GM12878 (cell line): ENCODE results near the gene MTMR3. TPM values are rescaled to one million over a fixed set of nuclear protein-coding genes. Genes with fewer than 3 reads are reported as not detected.

Experiments used
- ATAC-seq: fragments of 200-7000 bp; cut with Tn5 transposase; 3 replicates; pipeline ENCODE4 v1.9.1; 2020; ENCODE audit warnings: mild to moderate bottlenecking, moderate library complexity
- BruUV-seq: library from RNA; stranded (reverse); fragments of 400-500 nt; replicated peaks from 2 replicates; lab custom pipeline; 2021; lab: Mats Ljungman, UMichigan
- CTCF ChIA-PET: fragments of 300-600 bp; sonication (Branson Sonifier 250); formaldehyde crosslinking; extraction: SDS; loops from one replicate; lab custom pipeline; 2021; ENCODE audit warnings: inconsistent platforms; lab: Yijun Ruan, JAX
- POLR2A ChIA-PET: fragments of 350-600 bp; formaldehyde crosslinking; extraction: SDS; loops from one replicate; lab custom pipeline; 2021; ENCODE audit warnings: inconsistent platforms; lab: Charles Lee
- RAD21 ChIA-PET: fragments of 300-600 bp; sonication (Branson Sonifier 250); formaldehyde crosslinking; loops from one replicate; lab custom pipeline; 2023; ENCODE audit warnings: antibody characterized with exemption; ENCODE audit not compliant: unreplicated experiment; lab: Charles Lee
- SMC1A ChIA-PET: fragments of 300-600 bp; sonication (Branson Sonifier 250); formaldehyde crosslinking; loops from one replicate; lab custom pipeline; 2023; ENCODE audit not compliant: unreplicated experiment, uncharacterized antibody; lab: Charles Lee
- DNase-seq: peaks from one replicate; pipeline ENCODE4 v3.0.0-alpha.2; 2011; ENCODE audit warnings: low read depth, low spot score
- FAIRE-seq: peaks from 3 replicates; lab custom pipeline; 2011; peaks lifted over from hg19 to GRCh38; lab: Jason Lieb, UNC
- H2AFZ ChIP-seq: 2 replicates; pipeline ENCODE4 v1.6.0; 2011; ENCODE audit warnings: low read depth, low read length, control low read depth; ENCODE audit not compliant: control insufficient read depth
- H3K27ac ChIP-seq: 2 replicates; pipeline ENCODE4 v1.5.1; 2011; ENCODE audit warnings: control low read depth; ENCODE audit not compliant: control insufficient read depth, insufficient read depth
- H3K27me3 ChIP-seq, 2 experiments: replicated peaks in 1 of 2; 2 replicates each; pipeline versions ENCODE4 v1.6.0 to v1.6.1; 2011; ENCODE audit warnings: low read length in 1 of 2; ENCODE audit not compliant: control insufficient read depth in 2 of 2, insufficient read depth in 2 of 2
- H3K36me3 ChIP-seq, 2 experiments: 2 replicates each; pipeline ENCODE4 v1.5.1; 2011; ENCODE audit warnings: low read length in 1 of 2; ENCODE audit not compliant: control insufficient read depth in 2 of 2, insufficient read depth in 2 of 2
- H3K4me1 ChIP-seq: 2 replicates; pipeline ENCODE4 v1.6.1; 2011; ENCODE audit warnings: mild to moderate bottlenecking, low read length, moderate library complexity, mixed read lengths; ENCODE audit not compliant: control insufficient read depth, insufficient read depth
- H3K4me2 ChIP-seq: 2 replicates; pipeline ENCODE4 v1.6.0; 2011; ENCODE audit warnings: control low read depth; ENCODE audit not compliant: control insufficient read depth, insufficient read depth
- H3K4me3 ChIP-seq: fragments of 200-600 bp; sonication (generic); 2 replicates; pipeline ENCODE4 v1.5.1; 2016
- H3K79me2 ChIP-seq: 2 replicates; pipeline ENCODE4 v1.6.0; 2011; ENCODE audit warnings: low read length; ENCODE audit not compliant: control insufficient read depth, insufficient read depth
- H3K9ac ChIP-seq: 2 replicates; pipeline ENCODE4 v1.8.0; 2011; ENCODE audit warnings: low read length, control low read depth, mixed read lengths; ENCODE audit not compliant: control insufficient read depth, insufficient read depth
- H3K9me3 ChIP-seq: replicated peaks from 3 replicates; pipeline ENCODE4 v1.5.1; 2011; ENCODE audit warnings: mild to moderate bottlenecking, low read length; ENCODE audit not compliant: control insufficient read depth, insufficient read depth
- H4K20me1 ChIP-seq: 2 replicates; pipeline ENCODE4 v1.6.0; 2011; ENCODE audit not compliant: control insufficient read depth, insufficient read depth
- CBX3 ChIP-seq: fragments of 200-600 bp; sonication (generic); IDR thresholded peaks from 2 replicates; pipeline ENCODE4 v1.6.1; 2016; ENCODE audit warnings: low read depth, borderline replicate concordance
- CHD4 ChIP-seq: fragments of 200-600 bp; sonication (generic); IDR thresholded peaks from 2 replicates; pipeline ENCODE4 v1.6.1; 2016; ENCODE audit warnings: mild to moderate bottlenecking
- CREM ChIP-seq: IDR thresholded peaks from 2 replicates; pipeline ENCODE4 v1.6.1; 2014; ENCODE audit warnings: antibody characterized with exemption, low read depth
- ETV6 ChIP-seq, 2 experiments: fragments of 450-650 bp in 1 of 2; IDR thresholded peaks in 1 of 2; conservative IDR thresholded peaks in 1 of 2; 2 replicates each; pipeline ENCODE4 v1.6.1; 2014; ENCODE audit warnings: antibody characterized with exemption in 1 of 2, borderline replicate concordance in 1 of 2, low read depth in 1 of 2, mild to moderate bottlenecking in 1 of 2, moderate library complexity in 1 of 2
- FOXK2 ChIP-seq: fragments of 450-650 bp; IDR thresholded peaks from 2 replicates; pipeline ENCODE4 v1.6.1; 2017; ENCODE audit warnings: mild to moderate bottlenecking, moderate library complexity
- HDGF ChIP-seq: fragments of 450-650 bp; IDR thresholded peaks from 2 replicates; pipeline ENCODE4 v1.6.1; 2016; ENCODE audit warnings: antibody characterized with exemption
- IRF4 ChIP-seq: IDR thresholded peaks from 2 replicates; pipeline ENCODE4 v1.6.1; 2011; ENCODE audit warnings: low read depth, low read length
- NFYA ChIP-seq: IDR thresholded peaks from 2 replicates; pipeline ENCODE4 v1.6.1; 2011; ENCODE audit warnings: low read depth, mild to moderate bottlenecking, low read length, improper control_type of control experiment, borderline replicate concordance
- NRF1 ChIP-seq: conservative IDR thresholded peaks from 2 replicates; pipeline ENCODE4 v1.6.1; 2011; ENCODE audit warnings: mild to moderate bottlenecking, low read depth, low read length, improper control_type of control experiment
- PAX5 ChIP-seq: IDR thresholded peaks from 2 replicates; pipeline ENCODE4 v1.6.1; 2011; ENCODE audit warnings: low read depth, low read length, borderline replicate concordance
- PML ChIP-seq: IDR thresholded peaks from 2 replicates; pipeline ENCODE4 v1.6.1; 2012; ENCODE audit warnings: low read length, inconsistent platforms
- STAT3 ChIP-seq: IDR thresholded peaks from 2 replicates; pipeline ENCODE4 v1.6.1; 2011; ENCODE audit warnings: low read depth, low read length, improper control_type of control experiment
- TARDBP ChIP-seq: IDR thresholded peaks from 2 replicates; pipeline ENCODE4 v1.6.1; 2016; ENCODE audit warnings: borderline replicate concordance
- WRNIP1 ChIP-seq: IDR thresholded peaks from 2 replicates; pipeline ENCODE4 v1.6.1; 2011; ENCODE audit warnings: low read depth, low read length, improper control_type of control experiment, borderline replicate concordance
- ZNF217 ChIP-seq: fragments of 450-650 bp; IDR thresholded peaks from 2 replicates; pipeline ENCODE4 v1.6.1; 2017; ENCODE audit warnings: antibody characterized with exemption, mild to moderate bottlenecking
- ZSCAN29 ChIP-seq: fragments of 450-650 bp; IDR thresholded peaks from 2 replicates; pipeline ENCODE4 v1.6.1; 2017; ENCODE audit warnings: mild to moderate bottlenecking, moderate library complexity
- WGBS: methylation state at CpG from one replicate; pipeline ENCODE4 v1.1.6; 2016; ENCODE audit warnings: low lambda C conversion rate; ENCODE audit not compliant: insufficient replicate concordance, insufficient coverage; ENCODE audit errors: missing lambda C conversion rate; 5-methylcytosine and 5-hydroxymethylcytosine counted together
- in situ Hi-C: fragments of 300-500 bp; cut with MboI; formaldehyde crosslinking; loops from 9 replicates; pipeline ENCODE4 v1.14.3; 2018; ENCODE audit warnings: mixed read lengths
- intact Hi-C: fragments of 100-400 bp; cut with micrococcal nuclease; formaldehyde crosslinking; loops from one replicate; pipeline ENCODE4 v1.14.2; 2022; ENCODE audit not compliant: unreplicated experiment
- polyA plus RNA-seq, 11 experiments: library from polyadenylated mRNA; depleted of rRNA in 4 of 11; unstranded in 6 of 11; stranded (reverse) in 5 of 11; fragments of >200 nt; fragmentation: Nextera tagmentation in 4 of 11; fragmentation: Illumina TruSeq in 1 of 11; extraction: Ambion mirVana in 4 of 11; extraction: Trizol in 1 of 11; gene quantifications; 1 replicate in 1 of 11; 2 replicates in 10 of 11; pipeline versions ENCODE4 v1.2.1 to v1.2.3, GENCODE V29; 2011 to 2016; ENCODE audit warnings: inconsistent platforms in 2 of 11, missing spikeins in 2 of 11, low read depth in 1 of 11
- total RNA-seq, 4 experiments: library from RNA; depleted of rRNA in 3 of 4; stranded (reverse); fragments of >200 nt in 3 of 4; fragmentation: Illumina TruSeq in 1 of 4; extraction: Trizol in 1 of 4; gene quantifications; 2 replicates each; pipeline versions ENCODE4 v1.2.1 to v1.2.3, GENCODE V29; 2013 to 2021
- TF ChIP-seq, protein P1 (sequence below): fragments of 450-650 bp; formaldehyde crosslinking; IDR thresholded peaks from 2 replicates; pipeline ENCODE4 v1.4.0; 2020; ENCODE audit warnings: mild to moderate bottlenecking, moderate library complexity
- TF ChIP-seq, protein P2 (sequence below): fragments of 450-650 bp; IDR thresholded peaks from 2 replicates; pipeline ENCODE4 v1.6.1; 2014; ENCODE audit warnings: mild to moderate bottlenecking
- TF ChIP-seq, protein P3 (sequence below): IDR thresholded peaks from 2 replicates; pipeline ENCODE4 v1.6.1; 2011; ENCODE audit warnings: mild to moderate bottlenecking, low read depth, low read length, moderate library complexity; ENCODE audit not compliant: insufficient replicate concordance

Gene MTMR3
- total and polyA plus RNA-seq, 10 of the 15 experiments (the other 5 are each of a cell fraction or from before 2014, with no cell fraction given): 1.4 to 23.7 (median 10.6) TPM

DNA sequence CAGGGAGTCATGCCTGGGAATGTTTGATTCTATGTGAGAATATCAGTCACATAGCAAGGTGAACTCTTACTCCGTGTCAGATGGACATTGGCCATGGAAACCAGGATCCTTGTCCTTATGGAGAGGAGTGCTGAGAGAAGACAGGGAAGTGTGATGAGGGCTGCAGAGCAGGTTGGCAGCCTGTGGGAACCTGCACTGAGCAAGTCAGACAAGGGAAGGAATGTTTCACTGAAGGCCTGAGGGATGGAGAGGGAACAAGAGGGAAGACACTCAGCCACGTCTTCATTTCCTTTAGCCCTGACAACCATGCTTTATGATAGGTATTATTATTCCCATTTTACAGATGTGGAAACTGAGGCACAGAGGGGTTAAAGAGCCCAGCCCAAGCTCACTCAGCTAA is 158.9 kb downstream of the MTMR3 start (continued):
- TF ChIP-seq ETV6 (conservative IDR thresholded peaks at IDR 0.05 in 1 of 2, IDR thresholded peaks at IDR 0.05 in 1 of 2; ENCODE audit: borderline replicate concordance in 1 of 2, low read depth in 1 of 2): no peak
- TF ChIP-seq, protein P1, sequence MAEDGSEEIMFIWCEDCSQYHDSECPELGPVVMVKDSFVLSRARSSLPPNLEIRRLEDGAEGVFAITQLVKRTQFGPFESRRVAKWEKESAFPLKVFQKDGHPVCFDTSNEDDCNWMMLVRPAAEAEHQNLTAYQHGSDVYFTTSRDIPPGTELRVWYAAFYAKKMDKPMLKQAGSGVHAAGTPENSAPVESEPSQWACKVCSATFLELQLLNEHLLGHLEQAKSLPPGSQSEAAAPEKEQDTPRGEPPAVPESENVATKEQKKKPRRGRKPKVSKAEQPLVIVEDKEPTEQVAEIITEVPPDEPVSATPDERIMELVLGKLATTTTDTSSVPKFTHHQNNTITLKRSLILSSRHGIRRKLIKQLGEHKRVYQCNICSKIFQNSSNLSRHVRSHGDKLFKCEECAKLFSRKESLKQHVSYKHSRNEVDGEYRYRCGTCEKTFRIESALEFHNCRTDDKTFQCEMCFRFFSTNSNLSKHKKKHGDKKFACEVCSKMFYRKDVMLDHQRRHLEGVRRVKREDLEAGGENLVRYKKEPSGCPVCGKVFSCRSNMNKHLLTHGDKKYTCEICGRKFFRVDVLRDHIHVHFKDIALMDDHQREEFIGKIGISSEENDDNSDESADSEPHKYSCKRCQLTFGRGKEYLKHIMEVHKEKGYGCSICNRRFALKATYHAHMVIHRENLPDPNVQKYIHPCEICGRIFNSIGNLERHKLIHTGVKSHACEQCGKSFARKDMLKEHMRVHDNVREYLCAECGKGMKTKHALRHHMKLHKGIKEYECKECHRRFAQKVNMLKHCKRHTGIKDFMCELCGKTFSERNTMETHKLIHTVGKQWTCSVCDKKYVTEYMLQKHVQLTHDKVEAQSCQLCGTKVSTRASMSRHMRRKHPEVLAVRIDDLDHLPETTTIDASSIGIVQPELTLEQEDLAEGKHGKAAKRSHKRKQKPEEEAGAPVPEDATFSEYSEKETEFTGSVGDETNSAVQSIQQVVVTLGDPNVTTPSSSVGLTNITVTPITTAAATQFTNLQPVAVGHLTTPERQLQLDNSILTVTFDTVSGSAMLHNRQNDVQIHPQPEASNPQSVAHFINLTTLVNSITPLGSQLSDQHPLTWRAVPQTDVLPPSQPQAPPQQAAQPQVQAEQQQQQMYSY (CRISPR knock-in tag): no peak
- no peak for TF ChIP-seq PML

DNA sequence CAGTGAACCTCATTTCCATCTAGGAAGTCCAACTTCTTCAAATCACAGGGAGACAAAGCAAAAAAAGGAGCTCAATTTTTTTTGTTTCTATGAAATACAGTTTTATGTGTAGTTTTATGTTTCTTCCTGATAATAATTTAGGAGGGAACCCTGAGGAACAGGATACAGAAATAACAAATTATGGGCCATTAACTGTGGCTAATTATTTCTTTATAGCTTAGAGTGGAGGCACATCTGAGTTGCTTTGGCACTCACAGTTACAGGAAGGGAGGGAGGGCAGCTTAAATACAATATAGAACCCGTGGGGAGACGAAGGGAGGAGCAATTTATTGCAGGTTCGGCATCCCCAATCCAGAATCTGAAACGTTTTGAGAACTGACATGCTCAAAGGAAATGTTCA is 160.2 kb downstream of the MTMR3 start:
- CTCF ChIA-PET: interaction anchor here (0.9 to 1.5 kb wide), 3 partner anchors 32 to 417 kb away, joined by 3 to 4 read pairs (median 4); no protein-coding TSS in a partner anchor
- intact Hi-C loops: no loop called here
- no peaks in the 10 kb centered on the region for H3K27me3 ChIP-seq
- no peak overlapping the region for H2AFZ ChIP-seq
- BruUV-seq: no TSS peak
- no peak overlapping the region for H3K4me3 ChIP-seq
- H3K27ac ChIP-seq: no peak overlapping the region
- POLR2A ChIA-PET: no interaction called here
- DNase-seq (no peak), FAIRE-seq (no peak), ATAC-seq (no peak)
- H3K9ac ChIP-seq: no peak overlapping the region
- RAD21 ChIA-PET: no interaction called here
- no peaks in the 10 kb centered on the region for H3K36me3 ChIP-seq
- SMC1A ChIA-PET: interaction anchor here (0.6 to 0.7 kb wide), 2 partner anchors 65 to 353 kb away, joined by 3 read pairs; no protein-coding TSS in a partner anchor
- H3K4me2 ChIP-seq: no peak overlapping the region
- no peaks in the 10 kb centered on the region for H3K9me3 ChIP-seq
- 27% methylated on average over 4 of the region's 4 CpGs for WGBS
- H3K4me1 ChIP-seq: no peaks in the 10 kb centered on the region
- no peaks in the 10 kb centered on the region for H3K79me2 ChIP-seq
- in situ Hi-C loops: no loop called here
- no peaks in the 10 kb centered on the region for H4K20me1 ChIP-seq
- TF ChIP-seq PAX5 (no peak), HDGF (no peak), ZNF217 (no peak), WRNIP1 (no peak), ETV6 (conservative IDR thresholded peaks at IDR 0.05 in 1 of 2, IDR thresholded peaks at IDR 0.05 in 1 of 2; ENCODE audit: borderline replicate concordance in 1 of 2, low read depth in 1 of 2) (no peak), NFYA (no peak), FOXK2 (no peak), CBX3 (no peak), CREM (no peak), STAT3 (no peak), TARDBP (no peak), CHD4 (no peak), ZSCAN29 (no peak), NRF1 (no peak), IRF4 (no peak)
- TF ChIP-seq, protein P2, sequence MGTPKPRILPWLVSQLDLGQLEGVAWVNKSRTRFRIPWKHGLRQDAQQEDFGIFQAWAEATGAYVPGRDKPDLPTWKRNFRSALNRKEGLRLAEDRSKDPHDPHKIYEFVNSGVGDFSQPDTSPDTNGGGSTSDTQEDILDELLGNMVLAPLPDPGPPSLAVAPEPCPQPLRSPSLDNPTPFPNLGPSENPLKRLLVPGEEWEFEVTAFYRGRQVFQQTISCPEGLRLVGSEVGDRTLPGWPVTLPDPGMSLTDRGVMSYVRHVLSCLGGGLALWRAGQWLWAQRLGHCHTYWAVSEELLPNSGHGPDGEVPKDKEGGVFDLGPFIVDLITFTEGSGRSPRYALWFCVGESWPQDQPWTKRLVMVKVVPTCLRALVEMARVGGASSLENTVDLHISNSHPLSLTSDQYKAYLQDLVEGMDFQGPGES: no peak
- TF ChIP-seq, protein P3, sequence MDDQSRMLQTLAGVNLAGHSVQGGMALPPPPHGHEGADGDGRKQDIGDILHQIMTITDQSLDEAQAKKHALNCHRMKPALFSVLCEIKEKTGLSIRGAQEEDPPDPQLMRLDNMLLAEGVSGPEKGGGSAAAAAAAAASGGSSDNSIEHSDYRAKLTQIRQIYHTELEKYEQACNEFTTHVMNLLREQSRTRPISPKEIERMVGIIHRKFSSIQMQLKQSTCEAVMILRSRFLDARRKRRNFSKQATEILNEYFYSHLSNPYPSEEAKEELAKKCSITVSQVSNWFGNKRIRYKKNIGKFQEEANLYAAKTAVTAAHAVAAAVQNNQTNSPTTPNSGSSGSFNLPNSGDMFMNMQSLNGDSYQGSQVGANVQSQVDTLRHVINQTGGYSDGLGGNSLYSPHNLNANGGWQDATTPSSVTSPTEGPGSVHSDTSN: no peak
